Lung (tissue), 12 donors: Measurements from ENCODE around the gene TEX29. TPM values are rescaled to one million over a fixed set of nuclear protein-coding genes. Genes with fewer than 3 reads are reported as not detected.
A peak's percentile ranks its signal among the peaks of the same experiment; 100 is the strongest.

Source experiments
- ATAC-seq: fragments of 200-7000 bp; cut with Tn5 transposase; one replicate; pipeline ENCODE4 v1.9.1; 2020; ENCODE audit warnings: moderate number of reproducible peaks; ENCODE audit not compliant: insufficient read depth, low FRiP score
- DNase-seq, 3 donors: peaks; one replicate each; pipeline ENCODE4 v3.0.0-alpha.2; 2013 to 2017
- H3K27ac ChIP-seq, 2 donors: one replicate each; pipeline ENCODE4 v1.5.1; 2013; ENCODE audit warnings: mild to moderate bottlenecking in 2 of 2, moderate library complexity in 2 of 2, control low read depth in 1 of 2, inconsistent platforms in 1 of 2, low read depth in 1 of 2, low read length in 1 of 2
- H3K27me3 ChIP-seq, 3 donors: one replicate each; pipeline ENCODE4 v1.5.1; 2013; ENCODE audit warnings: low read length in 2 of 3; ENCODE audit not compliant: control insufficient read depth in 3 of 3, insufficient read depth in 3 of 3
- H3K36me3 ChIP-seq, 4 donors: one replicate each; pipeline ENCODE4 v1.5.1; 2013; ENCODE audit warnings: low read length in 4 of 4, mild to moderate bottlenecking in 1 of 4, moderate library complexity in 1 of 4; ENCODE audit not compliant: control insufficient read depth in 4 of 4, insufficient read depth in 4 of 4
- H3K4me1 ChIP-seq, 5 donors: one replicate each; pipeline ENCODE4 v1.5.1; 2013; ENCODE audit warnings: low read length in 5 of 5, mild to moderate bottlenecking in 2 of 5, moderate library complexity in 1 of 5; ENCODE audit not compliant: control insufficient read depth in 5 of 5, insufficient read depth in 5 of 5
- H3K4me3 ChIP-seq: one replicate; pipeline ENCODE4 v1.5.1; 2013; ENCODE audit warnings: mild to moderate bottlenecking, control low read depth, moderate library complexity
- H3K9ac ChIP-seq, 2 donors: one replicate each; pipeline ENCODE4 v1.5.1; 2013; ENCODE audit warnings: low read length in 2 of 2, control low read depth in 1 of 2; ENCODE audit not compliant: insufficient read depth in 1 of 2
- H3K9me3 ChIP-seq, 4 donors: one replicate each; pipeline ENCODE4 v1.5.1; 2013; ENCODE audit warnings: low read length in 3 of 4, mild to moderate bottlenecking in 1 of 4, moderate library complexity in 1 of 4; ENCODE audit not compliant: control insufficient read depth in 4 of 4, insufficient read depth in 3 of 4
- CTCF ChIP-seq: IDR thresholded peaks from 2 replicates; pipeline ENCODE4 v1.5.1; 2012; ENCODE audit warnings: mild to moderate bottlenecking; ENCODE audit errors: control extremely low read depth, extremely low read depth
- WGBS, 2 donors: extraction: QIAGEN DNeasy Blood & Tissue Kit; methylation state at CpG; one replicate each; pipeline ENCODE4 v1.1.7; 2013; 5-methylcytosine and 5-hydroxymethylcytosine counted together
- polyA plus RNA-seq, 2 donors: library from polyadenylated mRNA; stranded (reverse); fragments of 200-250 nt; gene quantifications; one replicate each; pipeline ENCODE4 v1.2.1, GENCODE V29; 2013
- total RNA-seq, 2 donors: library from RNA; depleted of rRNA in 1 of 2; stranded (reverse); fragments of >200 nt in 1 of 2; gene quantifications; one replicate each; pipeline ENCODE4 v1.2.1, GENCODE V29; 2014 to 2021
- donor health status: control.
- donor health status: control.
- donor health status: Bipolar disorder and iron deficiency.
- donor health status: healthy.
- donor health status: DM: yes; HTN: yes; CAD: no.

TEX29 gene
- total and polyA plus RNA-seq, 4 donors = 0.19 to 0.79 (median 0.25) TPM; not detected in 1

GRCh38 chr13:111278743-111279652 is 41.4 kb upstream of the TEX29 start:
- no peak for TF ChIP-seq CTCF
- no peak for ATAC-seq
- H3K9me3 ChIP-seq = no peaks in the 10 kb centered on the region
- H3K9ac ChIP-seq = peak overlapping the region in 1 of 2 donors; percentile 58
- no peaks in the 10 kb centered on the region for H3K27me3 ChIP-seq
- peak; percentile 23 to 85 (median 79) for DNase-seq
- no peak overlapping the region for H3K4me3 ChIP-seq
- H3K27ac ChIP-seq = peak overlapping the region in 1 of 2 donors; percentile 55
- peaks cover 14 to 42% (median 34%) of the 10 kb centered on the region in 4 donors for H3K36me3 ChIP-seq
- WGBS, 2 donors = 90 to 94% methylated on average over 17 of the region's 17 CpGs
- peaks cover 0 to 40% (median 10%) of the 10 kb centered on the region in 5 donors for H3K4me1 ChIP-seq

- TF ChIP-seq CTCF = no peak
- WGBS, 2 donors = 93 to 96% methylated on average over 12 of the region's 12 CpGs
- peaks cover 17 to 45% (median 36%) of the 10 kb centered on the region in 4 donors for H3K36me3 ChIP-seq
These were observed 40.2 kb upstream of the TEX29 start for GRCh38 chr13:111280226-111280625.

GRCh38 chr13:111280681-111281585 is 39.5 kb upstream of the TEX29 start:
- peak in 2 of 3 donors; percentile 19 to 27 for DNase-seq
- peak overlapping the region in 1 of 2 donors; percentile 74 for H3K27ac ChIP-seq
- peaks cover 0 to 40% (median 10%) of the 10 kb centered on the region in 5 donors for H3K4me1 ChIP-seq
- H3K27me3 ChIP-seq = no peaks in the 10 kb centered on the region
- no peak for TF ChIP-seq CTCF
- no peak for ATAC-seq
- 87 to 88% methylated on average over 12 of the region's 12 CpGs for WGBS, 2 donors
- no peak overlapping the region for H3K9ac ChIP-seq
- H3K36me3 ChIP-seq = peaks cover 15 to 41% (median 33%) of the 10 kb centered on the region in 4 donors
- no peak overlapping the region for H3K4me3 ChIP-seq
- H3K9me3 ChIP-seq = no peaks in the 10 kb centered on the region

More at GRCh38 chr13:111280226-111280625, 40.2 kb upstream of the TEX29 start:
- H3K4me1 ChIP-seq = peaks cover 0 to 40% (median 10%) of the 10 kb centered on the region in 5 donors
- no peak overlapping the region for H3K4me3 ChIP-seq
- H3K9me3 ChIP-seq = no peaks in the 10 kb centered on the region
- H3K9ac ChIP-seq = no peak overlapping the region
- DNase-seq = no peak
- no peaks in the 10 kb centered on the region for H3K27me3 ChIP-seq
- no peak for ATAC-seq
- H3K27ac ChIP-seq = no peak overlapping the region
